GM18511 (cell line): ENCODE measurements around the gene L3MBTL4.
"Not testable (repeated sequence)": the region's sequence is repeated elsewhere in the genome, so short reads cannot be mapped to it uniquely, and the experiment has no call there.

Experiments used
- ATAC-seq: cut with Tn5 transposase; IDR thresholded peaks from one replicate; pipeline ENCODE4 v1.9.1; 2021; ENCODE audit warnings: mild to moderate bottlenecking, moderate library complexity; ENCODE audit not compliant: unreplicated experiment

The L3MBTL4 gene

DNA sequence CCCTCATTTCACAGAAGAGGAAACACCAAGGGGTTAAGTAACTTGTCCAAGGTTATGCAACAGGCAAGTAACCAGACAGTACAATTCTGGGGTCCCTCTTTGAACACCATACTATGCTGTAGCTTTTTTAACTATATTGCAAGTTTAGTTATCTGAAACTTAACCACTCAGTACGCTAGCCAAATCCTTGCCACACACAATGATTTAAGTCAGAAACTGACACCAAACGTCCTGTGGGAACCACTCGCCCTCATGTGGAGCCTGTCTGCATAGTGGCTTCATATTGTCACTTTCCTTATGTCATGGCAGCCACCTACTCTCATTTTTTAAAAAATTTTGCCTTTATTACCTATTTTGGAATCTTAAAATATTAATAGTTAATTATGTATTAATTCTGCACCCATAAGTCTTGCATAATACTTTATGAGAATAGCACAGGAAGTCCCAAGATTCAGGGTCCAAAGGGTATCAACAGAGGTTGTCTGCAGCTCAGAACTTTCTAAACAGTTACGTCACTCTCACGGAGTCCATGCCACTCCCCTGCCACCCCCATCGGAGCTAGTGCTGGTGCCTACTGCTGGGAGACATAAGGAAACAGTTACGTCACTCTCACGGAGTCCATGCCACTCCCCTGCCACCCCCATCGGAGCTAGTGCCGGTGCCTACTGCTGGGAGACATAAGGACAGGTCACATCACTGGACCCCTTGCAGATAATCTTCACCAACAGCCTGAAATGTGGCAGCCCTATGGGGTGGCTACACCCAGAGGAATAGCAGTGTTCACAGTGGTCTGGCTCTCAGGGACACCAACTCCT is 99.0 kb downstream of the L3MBTL4 start:
- no peak for ATAC-seq

DNA sequence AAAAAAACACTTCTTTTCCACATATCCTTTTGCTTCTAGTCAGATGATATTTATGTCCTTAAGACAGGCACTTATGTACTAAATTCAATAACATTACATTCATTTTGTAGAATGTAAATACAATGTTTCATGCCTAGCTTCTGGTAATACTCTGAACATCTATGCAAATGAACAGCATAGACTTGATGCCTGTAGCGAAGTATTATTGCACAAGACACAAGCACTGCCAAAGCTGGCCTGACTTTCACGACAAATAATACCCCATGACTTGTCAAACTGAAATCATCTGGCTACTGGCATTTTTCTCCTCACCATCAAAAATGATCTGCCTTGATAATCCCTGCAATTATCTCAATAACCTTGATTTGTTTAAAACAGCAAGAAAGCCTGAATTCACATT is 101.3 kb downstream of the L3MBTL4 start:
- no peak for ATAC-seq

DNA sequence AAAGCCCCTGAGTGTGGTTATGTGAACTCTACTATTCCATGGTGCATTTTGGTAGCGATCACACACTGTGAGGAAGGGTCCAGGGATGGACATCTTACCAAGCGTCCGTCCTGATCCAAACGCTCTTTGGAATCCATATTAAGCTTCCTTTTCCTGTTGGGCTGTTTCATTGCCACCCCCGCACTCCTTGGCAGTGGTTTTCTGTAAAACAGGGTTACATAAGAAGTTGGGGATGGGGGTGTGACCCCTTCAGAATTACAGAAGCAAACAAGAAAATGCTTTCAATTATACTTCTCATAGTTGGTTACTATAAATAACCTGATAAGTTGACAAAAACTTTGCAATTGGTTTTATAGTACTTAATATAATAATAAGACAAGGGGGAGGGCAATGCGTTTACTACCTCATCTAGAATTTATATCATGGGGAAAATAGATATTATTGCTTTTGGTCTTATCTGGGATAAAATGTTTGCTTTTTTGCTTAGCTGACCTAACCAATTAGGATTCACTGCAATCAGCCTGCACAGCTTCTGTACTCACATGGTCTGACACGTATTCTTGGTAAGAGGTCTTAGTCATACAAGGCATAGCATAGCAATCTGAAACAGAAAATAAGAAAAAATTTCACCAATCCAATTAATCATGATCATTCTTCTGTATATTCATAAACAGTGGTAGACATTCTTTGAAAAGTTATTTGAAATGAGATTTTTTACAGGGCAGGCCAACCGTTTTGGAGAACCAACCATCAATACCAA is 103.1 kb downstream of the L3MBTL4 start:
- no peak for ATAC-seq

DNA sequence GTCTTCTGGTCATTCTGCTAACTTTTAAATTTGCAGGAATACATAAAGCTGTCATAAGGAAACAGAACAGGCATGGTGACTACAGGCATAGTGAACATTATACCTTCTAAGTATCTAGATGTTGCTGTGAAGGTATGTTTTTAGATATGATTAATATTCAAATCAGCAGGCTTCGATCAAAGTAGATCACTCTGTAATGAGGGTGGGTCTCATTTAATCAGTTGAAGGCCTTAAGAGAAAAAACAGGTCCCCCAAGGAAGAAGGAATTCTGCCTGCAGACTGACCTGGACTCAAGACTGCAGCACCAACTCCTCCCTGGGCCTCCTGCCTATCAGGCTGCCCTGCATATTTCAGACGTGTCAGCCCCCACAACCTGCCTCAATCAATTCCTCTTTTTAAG is 104.0 kb downstream of the L3MBTL4 start:
- no peak for ATAC-seq

DNA sequence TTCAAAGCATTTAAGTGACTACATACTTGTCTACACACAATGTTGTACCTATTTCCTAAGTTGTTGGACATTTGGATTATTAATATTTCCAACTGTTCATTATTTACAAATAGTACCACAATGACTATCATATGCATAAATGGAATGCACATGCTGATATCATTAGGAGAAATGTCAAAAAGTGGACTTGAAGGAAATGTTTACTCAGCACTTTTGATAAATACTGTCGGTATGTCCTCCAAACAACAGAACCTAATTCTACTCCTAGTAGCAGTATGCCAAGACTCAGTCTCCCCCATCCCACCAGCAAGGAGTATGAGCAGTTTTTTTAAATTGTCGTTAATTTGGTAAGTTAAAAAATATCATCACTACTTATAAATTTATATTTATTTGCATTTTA is 116.8 kb downstream of the L3MBTL4 start:
- no peak for ATAC-seq

DNA sequence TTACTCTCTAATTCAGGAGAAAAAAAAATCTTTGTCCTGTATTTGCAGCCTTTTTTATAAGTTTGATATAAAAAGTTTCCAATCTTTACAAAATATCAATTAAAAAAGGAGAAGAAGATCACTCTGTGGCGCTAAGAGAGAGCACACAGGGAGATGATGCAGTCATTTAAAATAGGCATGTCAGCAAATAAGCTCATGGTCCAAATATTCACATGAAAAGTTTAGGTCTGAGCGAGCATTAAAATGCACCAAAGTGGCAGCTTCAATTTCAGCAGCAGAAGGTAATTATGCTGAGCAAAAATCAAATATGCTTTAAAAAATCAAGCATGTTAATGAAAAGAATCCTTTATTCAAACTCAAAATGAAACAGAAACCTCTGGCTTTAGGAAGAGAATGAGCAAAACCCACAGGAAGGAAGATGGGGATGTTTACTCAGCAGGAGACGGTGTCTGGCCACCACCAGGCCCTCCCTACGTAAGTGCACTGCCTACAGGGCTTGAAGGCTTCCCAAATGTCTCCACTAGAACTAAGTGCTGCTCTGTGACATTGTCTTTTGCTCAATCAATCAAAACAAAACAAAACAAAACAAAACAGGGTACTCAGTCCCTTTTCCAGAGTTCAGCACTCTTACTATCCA is 120.4 kb downstream of the L3MBTL4 start:
- no peak for ATAC-seq

DNA sequence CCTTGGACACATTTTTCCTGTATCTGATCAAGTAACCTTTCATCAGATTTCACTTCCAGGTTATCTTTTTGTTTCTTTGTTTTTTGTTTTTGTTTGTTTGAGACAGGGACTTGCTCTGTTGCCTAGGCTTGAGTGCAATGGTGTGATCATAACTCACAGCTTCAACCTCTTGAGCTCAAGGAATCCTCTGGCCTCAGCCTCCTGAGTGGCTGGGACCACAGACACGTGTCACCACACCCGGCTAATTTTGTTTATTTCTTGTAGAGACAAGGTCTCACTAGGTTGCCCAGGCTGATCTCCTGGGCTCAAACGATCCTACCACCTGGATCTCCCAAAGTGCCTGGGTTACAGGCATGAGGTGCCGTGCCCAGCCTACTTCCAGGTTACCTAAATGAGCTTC is 124.9 kb downstream of the L3MBTL4 start:
- no peak for ATAC-seq

DNA sequence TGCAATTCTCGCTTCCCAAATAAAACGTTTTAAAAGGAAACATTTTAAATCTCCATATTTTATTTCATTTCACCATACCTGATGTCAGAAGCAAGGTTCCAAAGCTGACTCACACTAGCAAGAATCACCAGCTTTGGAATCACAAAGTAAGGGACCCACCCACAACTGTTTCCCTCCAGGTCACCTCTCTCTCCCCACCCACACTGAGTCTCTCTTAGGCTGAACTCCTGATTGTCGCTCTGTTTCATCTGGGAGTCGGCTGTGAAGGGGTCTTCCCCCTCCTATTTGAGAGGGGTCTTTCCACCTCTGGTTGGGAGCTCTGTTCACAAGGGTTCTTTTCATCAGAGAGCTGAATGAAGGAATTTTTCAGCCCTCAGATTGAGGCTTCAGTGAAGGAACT is 128.1 kb downstream of the L3MBTL4 start:
- ATAC-seq = no peak

DNA sequence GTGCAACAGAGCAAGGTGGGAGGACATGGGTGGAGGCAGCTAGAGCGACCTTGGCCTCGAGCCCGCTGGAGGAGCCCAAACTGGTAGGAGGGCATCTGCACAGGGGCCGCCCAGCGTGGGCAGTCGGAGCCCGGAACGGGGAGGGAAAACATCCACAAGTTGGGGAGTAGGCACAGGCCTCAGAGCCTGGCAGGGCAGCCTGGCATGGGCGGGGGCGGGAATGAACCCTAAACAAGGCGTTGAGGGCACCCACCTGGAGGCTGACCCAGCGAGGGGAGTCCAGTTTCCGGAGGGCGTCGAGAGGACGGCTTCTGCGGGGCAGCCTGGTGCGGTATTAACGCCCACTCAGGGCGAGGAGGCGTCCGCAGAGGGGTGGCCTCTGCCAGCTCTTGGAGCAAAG is 129.9 kb downstream of the L3MBTL4 start:
- ATAC-seq = no peak

DNA sequence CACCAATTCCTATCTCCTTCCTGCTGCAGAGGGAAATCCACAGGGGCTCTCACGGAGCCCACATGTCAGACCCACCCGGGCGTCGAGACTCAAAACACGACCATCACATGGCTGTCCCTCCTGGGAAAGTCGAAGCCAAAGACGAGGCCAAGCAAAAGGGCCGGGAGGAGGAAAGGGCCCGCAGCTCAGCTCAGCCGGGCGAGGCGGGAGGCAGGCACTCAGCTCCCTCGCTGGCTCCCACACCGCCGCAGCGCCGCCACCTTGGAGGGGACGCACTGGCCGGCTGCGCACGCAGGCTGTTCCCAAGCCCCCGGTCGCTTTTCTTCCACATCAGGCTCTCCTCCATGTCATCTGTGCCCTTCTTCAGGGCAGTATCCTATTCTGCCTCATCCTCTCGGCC is 130.4 kb downstream of the L3MBTL4 start:
- no peak for ATAC-seq

DNA sequence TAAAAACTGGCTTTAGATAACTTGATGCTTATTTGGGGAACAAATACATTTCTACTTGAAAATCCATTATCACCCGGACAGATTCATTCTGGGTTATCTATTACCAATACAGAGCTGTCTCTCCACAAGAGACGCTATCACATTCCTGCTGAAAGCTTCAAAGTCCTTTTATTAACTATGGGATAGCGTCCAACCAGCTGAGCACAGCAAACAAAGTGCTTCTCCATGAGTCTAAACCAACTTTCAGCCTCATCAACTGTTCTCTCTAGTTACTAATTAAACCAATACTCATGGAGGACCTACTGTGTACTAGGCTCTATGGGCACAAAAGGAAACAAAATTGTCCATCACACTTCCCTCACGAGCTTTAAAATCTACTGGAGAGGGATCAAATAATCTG is 132.8 kb downstream of the L3MBTL4 start:
- ATAC-seq = no peak

DNA sequence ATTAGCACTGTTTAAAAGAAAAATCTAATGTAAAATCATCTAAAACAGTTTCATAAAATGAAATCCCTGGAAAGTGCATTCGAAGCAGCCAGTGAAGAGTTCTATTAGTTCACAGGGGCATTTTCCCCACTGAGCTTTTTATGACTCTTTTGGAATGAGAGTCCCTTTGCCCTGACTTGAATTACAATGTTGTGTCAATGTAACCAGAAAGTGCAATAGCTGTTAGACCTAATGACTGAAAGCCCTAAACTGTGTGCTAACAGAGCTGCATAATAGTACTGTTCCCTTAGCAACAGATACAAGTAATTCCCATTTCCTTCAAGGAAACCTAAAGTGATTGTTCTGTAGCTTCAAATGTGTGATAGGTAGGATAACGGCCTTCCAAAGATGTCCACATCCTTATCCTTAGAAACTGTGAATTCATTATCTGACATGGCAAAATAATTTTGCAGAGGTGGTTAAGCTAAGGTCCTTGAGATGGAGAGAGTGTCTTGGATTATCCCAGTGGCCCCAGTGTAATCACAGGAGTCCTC is 134.4 kb downstream of the L3MBTL4 start:
- no peak for ATAC-seq

DNA sequence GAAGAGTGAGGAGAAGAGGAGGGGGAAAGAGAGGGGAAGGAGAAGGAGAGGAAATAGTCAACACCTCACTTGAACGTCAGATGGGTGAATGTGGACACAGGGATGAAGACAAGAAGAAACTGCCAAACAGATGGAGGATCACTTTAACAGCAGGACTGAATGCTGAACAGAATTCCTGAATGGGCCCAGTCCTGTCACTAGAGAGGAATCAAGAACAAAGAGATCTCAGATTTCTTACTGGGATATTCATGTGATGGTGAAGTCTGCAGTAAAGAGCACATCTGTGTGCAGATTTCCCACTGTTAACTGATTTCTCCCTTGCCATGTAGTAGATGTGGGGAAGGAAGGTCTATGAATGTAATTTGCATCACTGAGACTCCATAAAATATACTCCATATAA is 135.4 kb downstream of the L3MBTL4 start:
- ATAC-seq = no peak

DNA sequence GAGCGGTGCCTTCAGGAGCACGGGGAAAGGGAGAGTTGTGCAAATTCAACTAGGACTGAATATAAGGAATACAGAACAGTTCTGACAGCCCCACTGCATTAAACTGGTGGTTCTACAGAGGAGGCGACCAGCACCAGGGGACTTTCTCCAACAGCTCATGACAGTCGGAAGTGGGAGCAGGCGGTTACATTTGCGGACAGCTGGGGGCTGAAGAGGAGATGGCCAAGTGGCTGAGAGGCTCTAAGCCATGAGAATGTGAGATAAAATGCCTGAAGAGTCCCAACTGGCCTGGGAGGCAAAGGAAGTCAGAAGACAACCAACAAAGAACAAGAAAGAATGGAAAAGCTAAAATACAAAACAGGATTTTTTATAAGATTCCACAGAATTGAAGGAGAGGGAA is 141.3 kb downstream of the L3MBTL4 start:
- no peak for ATAC-seq

DNA sequence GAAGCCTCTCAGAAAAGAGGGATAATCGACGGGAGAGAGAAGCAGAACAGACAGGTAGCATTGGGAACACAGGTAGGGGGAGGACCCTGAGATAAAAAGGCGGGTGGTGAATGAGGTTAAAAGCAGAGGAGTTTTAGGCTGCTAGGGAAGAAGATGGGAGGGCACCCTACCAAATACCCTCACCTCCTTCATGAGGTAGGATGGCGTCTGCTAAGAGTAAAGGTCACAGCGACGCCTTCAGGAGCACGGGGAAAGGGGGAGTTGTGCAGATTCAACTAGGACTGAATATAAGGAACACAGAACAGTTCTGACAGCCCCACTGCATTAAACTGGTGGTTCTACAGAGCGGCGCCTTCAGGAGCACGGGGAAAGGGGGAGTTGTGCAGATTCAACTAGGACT is 142.6 kb downstream of the L3MBTL4 start:
- not testable (repeated sequence) for ATAC-seq

DNA sequence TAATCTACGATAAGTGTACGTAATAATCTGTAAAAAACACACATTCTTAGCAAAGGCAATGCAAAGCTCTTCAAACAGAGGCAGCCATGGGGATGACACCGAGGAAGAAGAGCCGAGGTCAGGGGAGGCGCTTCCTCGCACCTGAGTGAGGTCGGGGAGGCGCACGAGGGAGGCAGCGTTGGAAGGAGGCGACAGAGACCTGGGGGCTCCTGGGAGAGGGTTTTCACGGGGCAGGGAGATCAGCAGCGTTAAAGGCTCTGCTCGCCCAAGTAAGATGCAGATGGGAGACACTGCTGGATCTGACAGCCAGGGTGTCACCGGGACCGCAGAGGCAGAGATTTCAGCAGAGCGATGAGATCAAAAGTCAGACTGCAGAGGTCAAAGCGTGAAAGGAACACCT is 143.1 kb downstream of the L3MBTL4 start:
- ATAC-seq = no peak

DNA sequence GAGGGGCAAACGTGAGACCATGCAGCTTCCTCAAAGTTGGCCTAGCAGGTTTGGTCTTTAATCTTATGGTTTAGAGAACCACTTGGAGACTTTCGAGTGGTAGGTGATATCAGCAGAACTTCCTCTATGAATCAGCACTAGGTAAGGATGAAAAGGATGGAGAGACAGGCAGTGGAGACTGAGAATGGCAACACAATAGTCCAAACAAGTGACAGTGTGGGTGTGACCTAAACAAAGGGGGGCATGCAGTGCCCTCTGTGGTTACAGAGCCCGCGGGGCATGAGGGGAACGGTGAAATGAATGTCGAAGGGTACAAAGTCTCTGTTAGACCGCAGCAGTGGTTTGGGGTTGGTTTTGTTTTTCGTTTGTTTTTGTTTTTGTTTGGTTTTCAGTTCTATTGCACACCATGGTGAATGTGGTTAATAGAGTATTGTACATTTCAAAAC is 143.9 kb downstream of the L3MBTL4 start:
- ATAC-seq = peak; percentile 57

DNA sequence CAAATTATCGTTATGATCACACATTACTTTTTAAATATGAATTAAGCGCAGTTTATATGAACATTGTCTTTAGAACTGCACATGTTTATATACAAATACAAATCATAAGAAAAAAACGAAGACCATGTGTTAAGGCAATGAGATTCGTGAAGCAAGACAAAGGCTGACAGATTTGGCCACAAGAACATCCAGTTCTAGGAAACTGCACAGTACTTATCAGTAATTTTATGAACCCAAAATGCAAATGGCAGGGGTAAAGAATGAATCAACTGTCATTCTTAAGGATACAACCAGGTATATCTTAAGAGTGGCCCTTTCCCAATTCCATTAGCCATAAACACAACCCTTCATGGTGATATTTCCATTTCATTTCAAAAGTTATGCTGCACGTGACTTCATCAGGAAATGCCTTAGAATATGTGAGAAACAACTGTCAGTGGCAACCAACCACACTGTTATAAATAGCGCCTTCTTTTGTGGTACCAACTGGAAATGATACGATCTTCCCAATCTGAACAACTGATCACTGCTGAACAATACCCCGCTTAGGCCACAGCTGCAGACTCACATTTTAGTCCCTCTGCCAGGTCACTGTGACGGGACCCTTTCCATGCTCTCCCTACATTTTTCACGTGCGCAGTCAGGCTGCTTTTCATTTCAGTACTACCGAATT is 144.9 kb downstream of the L3MBTL4 start:
- ATAC-seq = no peak

DNA sequence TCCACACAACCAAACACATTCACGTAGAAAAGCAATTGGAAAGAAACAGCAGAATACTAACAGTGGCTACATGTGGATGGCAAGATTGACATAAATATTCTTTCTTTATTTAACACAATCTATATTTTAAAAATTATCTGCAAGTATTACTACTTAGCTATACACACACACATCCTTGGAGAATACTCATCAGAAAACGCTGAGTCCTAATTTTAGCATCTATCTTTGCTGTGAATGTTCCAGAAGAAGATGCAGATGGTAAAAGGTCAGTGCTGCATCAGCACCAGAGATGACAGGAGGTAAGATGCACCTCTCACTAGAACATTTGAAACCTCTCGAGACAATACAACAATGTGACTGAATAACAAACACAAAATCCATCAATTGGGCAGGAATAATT is 148.5 kb downstream of the L3MBTL4 start:
- ATAC-seq = no peak

DNA sequence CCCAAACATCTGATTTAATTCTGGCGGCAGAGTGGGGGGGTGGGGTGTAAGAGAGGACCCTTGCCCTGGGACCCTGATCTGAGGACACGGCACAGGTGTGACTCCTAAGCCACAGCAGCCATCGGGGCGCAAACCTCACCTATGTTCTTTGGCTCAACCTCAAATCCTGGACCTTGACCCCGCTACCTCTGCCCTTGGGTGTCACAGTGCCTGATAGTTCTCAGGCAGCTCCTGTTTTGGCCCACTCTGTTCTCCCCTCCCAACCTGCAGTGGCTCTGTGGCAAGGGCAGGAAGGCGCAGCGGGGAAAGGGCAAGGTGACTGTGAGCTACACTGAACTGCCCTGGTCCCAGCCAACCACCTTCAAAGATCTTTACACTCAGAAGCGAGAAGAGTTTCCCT is 152.8 kb downstream of the L3MBTL4 start:
- no peak for ATAC-seq

DNA sequence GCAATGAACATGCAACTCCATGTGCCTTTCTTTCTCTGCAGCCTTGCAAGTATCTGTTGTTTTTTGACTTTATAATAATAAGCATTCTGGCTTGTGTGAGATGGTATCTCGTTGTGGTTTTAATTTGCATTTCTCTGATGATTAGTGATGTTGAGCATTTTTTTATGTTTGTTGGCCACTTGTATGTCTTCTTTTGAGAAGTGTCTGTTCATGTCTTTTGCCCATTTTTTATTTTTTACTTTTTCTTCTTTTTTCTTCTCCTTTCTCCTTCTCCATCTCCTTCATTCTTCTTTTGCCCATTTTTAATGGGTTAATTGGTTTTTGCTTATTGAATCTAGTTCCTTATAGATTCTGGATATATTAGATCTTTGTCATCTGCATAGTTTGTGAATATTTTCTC is 155.4 kb downstream of the L3MBTL4 start:
- not testable (repeated sequence) for ATAC-seq
